Stimulated activated CD8-positive, alpha-beta memory T cell treated with anti-CD3 and anti-CD28 coated beads, Interleukin-4, amount 100 ng/mL, for 4 hours (primary cell): Measurements from ENCODE around the gene ATOSB.
A peak's percentile ranks its signal among the peaks of the same experiment; 100 is the strongest.
"Not testable (repeated sequence)": the region's sequence is repeated elsewhere in the genome, so short reads cannot be mapped to it uniquely, and the experiment has no call there.

ENCODE experiments used
- DNase-seq, 2 donors: peaks; one replicate each; pipeline ENCODE4 v3.0.0-alpha.2; 2020; ENCODE audit warnings: low read depth in 2 of 2, low spot score in 1 of 2

Gene ATOSB

GRCh38 chr9:35115680-35116538, at the start of gene ATOSB:
ATOSB (minus strand) TSS chr9:35115862; CDS start chr9:35108274, 7,588 bp downstream.
- DNase-seq: peak; percentile 66 to 86

- no peak for DNase-seq
These were observed 49.0 kb upstream of the ATOSB start for GRCh38 chr9:35164711-35165110.

GRCh38 chr9:35163413-35163812, 47.8 kb upstream of the ATOSB start:
- DNase-seq: no peak

GRCh38 chr9:35162605-35163315, 47.1 kb upstream of the ATOSB start:
- no peak for DNase-seq

- peak; percentile 46 to 48 for DNase-seq
These were observed 46.3 kb upstream of the ATOSB start, which contains the start of gene UNC13B for GRCh38 chr9:35161713-35162604. UNC13B (plus strand) TSS chr9:35162009; CDS start chr9:35162284, 275 bp downstream.

DNA sequence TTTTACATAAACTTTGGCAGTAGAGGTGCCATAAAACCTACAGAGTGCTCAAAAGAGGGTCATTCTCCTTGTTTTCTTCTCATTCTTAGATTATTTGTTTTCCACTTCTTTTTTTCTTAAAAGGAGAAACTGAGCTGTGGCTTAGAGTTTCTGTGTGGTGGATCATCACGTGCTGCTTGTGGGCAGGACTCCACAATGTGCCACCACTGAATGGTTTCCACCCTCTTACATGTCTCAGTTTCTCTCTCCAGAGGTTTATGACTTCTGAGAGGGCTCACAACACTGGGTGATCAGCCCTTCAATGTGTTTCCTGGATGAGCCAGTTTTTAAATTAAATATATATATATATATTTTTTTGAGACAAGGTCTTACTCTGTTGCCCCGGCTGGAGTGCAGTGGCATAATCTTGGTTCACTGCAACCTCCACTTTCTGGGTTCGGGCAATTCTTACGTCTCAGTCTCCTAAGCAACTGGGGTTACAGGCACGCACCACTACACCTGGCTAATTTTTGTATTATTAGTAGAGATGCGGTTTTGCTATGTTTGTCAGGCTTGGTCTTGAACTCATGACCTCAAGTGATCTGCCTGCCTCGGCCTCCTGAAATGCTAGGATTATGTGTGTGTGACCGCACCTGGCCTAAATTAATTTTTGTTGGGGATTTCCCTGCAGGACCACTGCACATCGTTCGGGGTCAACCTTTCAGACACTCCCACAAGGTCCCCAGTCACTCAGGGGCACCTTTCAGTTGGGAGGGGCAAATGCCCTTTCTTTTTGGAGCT, 43.0 kb upstream of the ATOSB start:
- no peak for DNase-seq

- not testable (repeated sequence) for DNase-seq
These were observed 42.2 kb upstream of the ATOSB start for GRCh38 chr9:35157836-35158235.

GRCh38 chr9:35156781-35157180, 41.1 kb upstream of the ATOSB start:
- DNase-seq: no peak

GRCh38 chr9:35152926-35153325, 37.3 kb upstream of the ATOSB start:
- DNase-seq: no peak

- DNase-seq: not testable (repeated sequence)
These were observed 32.4 kb upstream of the ATOSB start for GRCh38 chr9:35147941-35148563.

DNA sequence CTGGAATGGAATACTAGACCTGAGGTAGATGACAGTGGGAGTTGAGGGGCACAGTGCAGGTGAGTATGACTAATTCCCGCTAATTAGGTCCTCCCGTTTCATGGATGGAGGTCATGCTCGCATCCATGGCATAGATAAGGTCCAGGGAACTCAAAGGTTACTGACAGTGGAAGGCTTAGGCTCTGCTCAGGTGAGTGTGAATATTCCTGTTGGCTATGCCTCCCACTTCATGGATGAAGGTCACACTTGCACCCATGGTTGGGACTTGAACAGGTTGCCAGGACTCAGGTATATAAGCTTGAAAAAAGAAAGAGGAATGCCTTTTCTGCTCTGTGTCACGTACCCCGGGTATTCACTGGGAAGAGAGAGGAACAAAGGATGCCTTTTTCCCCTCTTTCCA, 26.4 kb upstream of the ATOSB start:
- no peak for DNase-seq

GRCh38 chr9:35140093-35140492, 24.4 kb upstream of the ATOSB start:
- DNase-seq: no peak

DNA sequence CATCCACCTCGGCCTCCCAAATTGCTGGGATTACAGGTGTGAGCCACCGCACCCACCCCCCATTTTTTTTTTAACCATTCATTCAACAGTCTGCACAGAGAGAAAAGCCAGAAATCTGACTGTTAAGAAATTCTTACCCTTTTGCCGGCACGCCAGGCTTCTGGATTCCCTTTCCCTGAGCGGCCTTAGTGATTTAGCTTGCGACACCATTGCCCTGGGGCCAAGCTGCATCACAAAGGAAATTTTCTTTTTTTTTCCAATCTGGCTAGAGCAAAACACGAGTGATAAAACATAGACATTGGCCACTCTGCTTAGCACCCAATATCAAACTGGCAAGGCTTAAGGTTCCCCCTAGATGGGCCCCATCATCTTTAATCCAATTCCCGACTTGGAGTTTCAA, 21.2 kb upstream of the ATOSB start:
- DNase-seq: no peak

GRCh38 chr9:35135988-35136387, 20.3 kb upstream of the ATOSB start:
- no peak for DNase-seq

DNA sequence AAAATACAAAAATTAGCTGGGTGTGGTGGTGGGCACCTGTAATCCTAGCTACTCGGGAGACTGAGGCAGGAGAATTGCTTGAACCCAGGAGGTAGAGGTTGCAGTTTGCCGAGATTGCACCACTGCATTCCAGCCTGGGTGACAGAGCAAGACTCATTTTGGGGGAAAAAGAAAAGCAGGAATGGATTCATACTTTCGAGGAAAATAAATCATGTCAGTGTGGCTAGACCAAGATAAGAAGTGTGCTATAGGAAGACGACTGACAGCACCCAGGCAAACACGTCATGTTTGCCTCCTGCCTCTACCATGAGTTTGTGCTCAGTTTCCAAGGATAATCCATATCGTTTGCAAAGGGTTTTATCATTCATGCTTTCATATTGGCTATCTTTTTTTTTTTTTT, 19.3 kb upstream of the ATOSB start:
- DNase-seq: no peak

GRCh38 chr9:35116898-35117551, 1.4 kb upstream of the ATOSB start:
- peak; percentile 70 to 71 for DNase-seq

GRCh38 chr9:35116539-35116897, 856 bp upstream of the ATOSB start:
- no peak for DNase-seq

DNA sequence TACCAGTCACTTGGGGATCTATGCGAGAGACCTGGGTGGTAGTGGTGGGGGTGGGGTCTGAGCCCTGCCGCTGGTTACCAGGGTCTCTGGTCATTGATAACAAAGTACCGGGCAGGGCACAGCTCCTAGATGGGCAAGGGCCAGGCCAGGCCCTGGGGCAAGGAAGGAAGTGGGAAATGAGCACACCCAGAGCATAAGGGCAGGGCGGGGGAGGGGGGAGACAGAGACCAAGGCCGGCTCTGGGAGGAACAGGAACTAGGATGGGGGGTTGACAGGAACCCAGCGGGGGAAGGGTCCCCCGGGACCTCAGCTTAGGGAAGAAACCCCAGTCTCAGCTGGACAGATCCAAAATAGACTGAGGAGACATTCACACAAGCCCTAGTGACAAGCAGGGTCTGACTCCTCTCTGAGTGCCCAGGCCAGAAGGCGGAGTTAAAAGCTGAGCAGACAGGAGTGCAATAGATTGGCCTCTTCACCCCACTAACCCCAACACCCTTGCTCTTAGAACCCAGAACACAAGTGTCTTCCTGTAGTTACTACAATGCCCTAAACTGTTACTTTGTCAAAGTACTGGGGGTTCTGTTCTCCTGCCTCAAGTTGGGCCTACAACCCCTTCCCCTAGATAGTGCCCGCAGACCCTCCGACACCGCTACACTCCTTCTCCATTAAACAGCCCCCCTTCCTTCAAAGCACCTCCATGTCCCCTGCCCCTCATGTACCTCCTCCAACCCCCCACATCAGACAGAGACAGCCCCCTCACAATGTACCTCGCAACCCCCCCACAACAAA, 628 bp downstream of the ATOSB start:
- no peak for DNase-seq
